Sigmoid colon (tissue), 7 donors: Measurements from ENCODE around the gene RELCH. TPM values are rescaled to one million over a fixed set of nuclear protein-coding genes. Genes with fewer than 3 reads are reported as not detected.

Experiments used
- DNase-seq: peaks from one replicate; pipeline ENCODE4 v3.0.0-alpha.2; 2019
- H3K27ac ChIP-seq, 4 donors: fragments of 200-600 bp; sonication (generic); one replicate each; pipeline ENCODE4 v1.5.1; 2016 to 2019; ENCODE audit warnings: mild to moderate bottlenecking in 1 of 4
- H3K27me3 ChIP-seq, 3 donors: fragments of 200-600 bp; sonication (generic); one replicate each; pipeline ENCODE4 v1.5.1; 2019; ENCODE audit warnings: mild to moderate bottlenecking in 1 of 3
- H3K36me3 ChIP-seq, 4 donors: fragments of 200-600 bp; sonication (generic); one replicate each; pipeline ENCODE4 v1.5.1; 2016 to 2019
- H3K4me1 ChIP-seq, 4 donors: fragments of 200-600 bp; sonication (generic); one replicate each; pipeline ENCODE4 v1.5.1; 2017 to 2019
- H3K4me3 ChIP-seq, 4 donors: fragments of 200-600 bp; sonication (generic); one replicate each; pipeline ENCODE4 v1.5.1; 2017 to 2019; ENCODE audit warnings: mild to moderate bottlenecking in 2 of 4, moderate library complexity in 1 of 4
- H3K9me3 ChIP-seq, 4 donors: fragments of 200-600 bp in 3 of 4; sonication (generic) in 3 of 4; one replicate each; pipeline versions ENCODE4 v1.5.1 to v1.6.1; 2013 to 2019
- EP300 ChIP-seq, 4 donors: sonication (generic); formaldehyde crosslinking; IDR thresholded peaks; one replicate each; pipeline ENCODE4 v1.6.1; 2017; ENCODE audit warnings: antibody characterized with exemption in 4 of 4
- POLR2A ChIP-seq, 2 donors: fragments of 450-650 bp; IDR thresholded peaks; one replicate each; pipeline ENCODE4 v1.6.1; 2016; ENCODE audit warnings: antibody characterized with exemption in 2 of 2, mild to moderate bottlenecking in 2 of 2, moderate library complexity in 2 of 2
- POLR2AphosphoS5 ChIP-seq, 4 donors: sonication (generic); formaldehyde crosslinking; IDR thresholded peaks; one replicate each; pipeline ENCODE4 v1.6.1; 2017; ENCODE audit warnings: antibody characterized with exemption in 4 of 4
- WGBS, 2 donors: extraction: QIAGEN DNeasy Blood & Tissue Kit; methylation state at CpG; one replicate each; pipeline ENCODE4 v1.1.7; 2013; 5-methylcytosine and 5-hydroxymethylcytosine counted together
- intact Hi-C: fragments of 100-400 bp; cut with DNase I; formaldehyde crosslinking; loops from one replicate; pipeline ENCODE4 v1.15.1; 2023
- polyA plus RNA-seq, 3 donors: library from polyadenylated mRNA; stranded (reverse); fragments of 200-250 nt; gene quantifications; one replicate each; pipeline ENCODE4 v1.2.3, GENCODE V29; 2013
- total RNA-seq, 4 donors: library from RNA; depleted of rRNA; stranded (reverse); fragments of >200 nt; gene quantifications; one replicate each; pipeline ENCODE4 v1.1.0, GENCODE V29; 2016
- TF ChIP-seq, protein P1 (sequence below), 4 experiments: fragments of 450-650 bp in 3 of 4; fragments of 200-600 bp in 1 of 4; IDR thresholded peaks; one replicate each; pipeline ENCODE4 v1.5.1; 2016 to 2019; ENCODE audit warnings: antibody characterized with exemption in 4 of 4, mild to moderate bottlenecking in 3 of 4, moderate library complexity in 2 of 4
- donor health status: healthy with polysubstance abuse.
- donor health status: Bipolar disorder and iron deficiency.
- donor health status: healthy.

The RELCH gene
- total and polyA plus RNA-seq, 7 donors: 6.6 to 28.8 (median 19.3) TPM

DNA sequence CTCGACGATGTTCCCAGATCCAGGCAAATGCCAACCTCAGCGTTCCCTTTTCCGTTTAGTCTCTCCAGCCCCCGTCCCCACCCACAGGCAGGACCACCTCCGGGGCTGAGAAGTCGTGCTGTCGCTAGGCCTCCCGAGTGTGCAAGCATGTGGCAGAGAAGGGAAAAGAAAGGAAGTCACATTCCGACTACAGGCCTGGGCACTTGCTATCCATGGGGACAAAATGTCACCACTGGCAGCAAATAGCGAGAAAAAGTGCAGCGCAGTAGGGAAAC, 619 bp upstream of the RELCH start:
- no peaks in the 10 kb centered on the region for H3K9me3 ChIP-seq
- no peaks in the 10 kb centered on the region for H3K27me3 ChIP-seq
- DNase-seq: peak; percentile 62
- H3K36me3 ChIP-seq: no peaks in the 10 kb centered on the region
- TF ChIP-seq POLR2A (IDR thresholded peaks at IDR 0.05): no peak
- peak overlapping the region; percentile 85 to 97 (median 91) for H3K4me3 ChIP-seq
- intact Hi-C loops: loop anchor here (2.0 to 10.0 kb wide), 4 partner anchors 62 to 798 kb away; partner anchors contain the start of gene ZCCHC2
- peaks cover 0 to 41% (median 30%) of the 10 kb centered on the region in 4 donors for H3K4me1 ChIP-seq
- 0% methylated on average over 12 of the region's 12 CpGs for WGBS, 2 donors
- peak overlapping the region; percentile 79 to 90 (median 85) for H3K27ac ChIP-seq

- intact Hi-C loops: loop anchor here (1.0 to 10.0 kb wide), 5 partner anchors 61 to 797 kb away; partner anchors contain the start of genes PHLPP1 and ZCCHC2
- H3K4me3 ChIP-seq: peak overlapping the region; percentile 85 to 97 (median 91)
- no peaks in the 10 kb centered on the region for H3K9me3 ChIP-seq
- H3K4me1 ChIP-seq: peaks cover 0 to 41% (median 30%) of the 10 kb centered on the region in 4 donors
- H3K27ac ChIP-seq: peak overlapping the region; percentile 79 to 90 (median 82)
- 0 to 1% methylated on average over 54 of the region's 54 CpGs for WGBS, 2 donors
- H3K36me3 ChIP-seq: no peaks in the 10 kb centered on the region
- no peak for DNase-seq
- no peaks in the 10 kb centered on the region for H3K27me3 ChIP-seq
- TF ChIP-seq, protein P1, sequence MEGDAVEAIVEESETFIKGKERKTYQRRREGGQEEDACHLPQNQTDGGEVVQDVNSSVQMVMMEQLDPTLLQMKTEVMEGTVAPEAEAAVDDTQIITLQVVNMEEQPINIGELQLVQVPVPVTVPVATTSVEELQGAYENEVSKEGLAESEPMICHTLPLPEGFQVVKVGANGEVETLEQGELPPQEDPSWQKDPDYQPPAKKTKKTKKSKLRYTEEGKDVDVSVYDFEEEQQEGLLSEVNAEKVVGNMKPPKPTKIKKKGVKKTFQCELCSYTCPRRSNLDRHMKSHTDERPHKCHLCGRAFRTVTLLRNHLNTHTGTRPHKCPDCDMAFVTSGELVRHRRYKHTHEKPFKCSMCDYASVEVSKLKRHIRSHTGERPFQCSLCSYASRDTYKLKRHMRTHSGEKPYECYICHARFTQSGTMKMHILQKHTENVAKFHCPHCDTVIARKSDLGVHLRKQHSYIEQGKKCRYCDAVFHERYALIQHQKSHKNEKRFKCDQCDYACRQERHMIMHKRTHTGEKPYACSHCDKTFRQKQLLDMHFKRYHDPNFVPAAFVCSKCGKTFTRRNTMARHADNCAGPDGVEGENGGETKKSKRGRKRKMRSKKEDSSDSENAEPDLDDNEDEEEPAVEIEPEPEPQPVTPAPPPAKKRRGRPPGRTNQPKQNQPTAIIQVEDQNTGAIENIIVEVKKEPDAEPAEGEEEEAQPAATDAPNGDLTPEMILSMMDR (IDR thresholded peaks at IDR 0.05): no peak
- no peak for TF ChIP-seq POLR2AphosphoS5 (IDR thresholded peaks at IDR 0.05)
Observed at GRCh38 chr18:62187543-62188510, 772 bp downstream of the RELCH start.

- H3K36me3 ChIP-seq: no peaks in the 10 kb centered on the region
- H3K4me1 ChIP-seq: peaks cover 0 to 48% (median 39%) of the 10 kb centered on the region in 4 donors
- peak overlapping the region in 1 of 4 donors; percentile 97 for H3K4me3 ChIP-seq
- no peaks in the 10 kb centered on the region for H3K9me3 ChIP-seq
- 6 to 34% methylated on average over 2 of the region's 2 CpGs for WGBS, 2 donors
- intact Hi-C loops: loop anchor here (5.0 to 10.0 kb wide), 2 partner anchors 393 to 796 kb away; no protein-coding TSS in a partner anchor
- H3K27me3 ChIP-seq: no peaks in the 10 kb centered on the region
- H3K27ac ChIP-seq: no peak overlapping the region
- DNase-seq: no peak
- no peak for TF ChIP-seq POLR2AphosphoS5 (IDR thresholded peaks at IDR 0.05)
- TF ChIP-seq, protein P1 (IDR thresholded peaks at IDR 0.05): no peak
- no peak for TF ChIP-seq EP300 (IDR thresholded peaks at IDR 0.05)
- no peak for TF ChIP-seq POLR2A (IDR thresholded peaks at IDR 0.05)
Observed at GRCh38 chr18:62189208-62189607, 2.2 kb downstream of the RELCH start.

GRCh38 chr18:62196079-62196478, 9.0 kb downstream of the RELCH start:
- 95 to 97% methylated on average over 7 of the region's 7 CpGs for whole genome bisulfite sequencing, 2 donors
- TF ChIP-seq POLR2AphosphoS5 (IDR thresholded peaks at IDR 0.05): no peak
- TF ChIP-seq EP300 (IDR thresholded peaks at IDR 0.05): no peak
- no peak for TF ChIP-seq POLR2A (IDR thresholded peaks at IDR 0.05)
- TF ChIP-seq, protein P1 (IDR thresholded peaks at IDR 0.05): no peak
- H3K4me3 ChIP-seq: no peak overlapping the region
- no peak overlapping the region for H3K27ac ChIP-seq
- H3K9me3 ChIP-seq: no peaks in the 10 kb centered on the region
- H3K4me1 ChIP-seq: peaks cover 0 to 17% (median 14%) of the 10 kb centered on the region in 4 donors
- no peak for DNase-seq
- no peaks in the 10 kb centered on the region for H3K36me3 ChIP-seq
- H3K27me3 ChIP-seq: no peaks in the 10 kb centered on the region
- intact Hi-C loops: no loop called here

DNA sequence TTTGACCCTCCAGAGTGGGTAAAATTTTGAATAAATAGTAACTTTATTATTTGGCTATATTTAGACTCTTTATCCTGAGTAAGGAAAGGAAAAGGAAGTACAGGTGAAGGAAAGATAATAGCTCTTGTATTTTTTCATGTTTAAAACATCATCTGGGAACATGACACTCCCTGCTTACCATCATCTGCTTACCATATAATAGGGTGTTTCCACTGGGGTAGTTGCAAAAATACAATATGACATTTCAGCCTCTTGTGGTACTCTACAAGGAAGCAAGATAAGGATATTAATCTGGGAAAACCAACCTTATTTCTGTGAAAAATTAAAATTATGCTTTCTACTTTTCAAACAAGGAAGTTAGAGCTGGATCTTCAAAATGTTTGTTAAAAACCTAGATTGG, 9.9 kb downstream of the RELCH start:
- TF ChIP-seq POLR2AphosphoS5 (IDR thresholded peaks at IDR 0.05) (no peak), EP300 (IDR thresholded peaks at IDR 0.05) (no peak), POLR2A (IDR thresholded peaks at IDR 0.05) (no peak)
- TF ChIP-seq, protein P1 (IDR thresholded peaks at IDR 0.05): no peak
- Histone ChIP-seq H3K27me3 (no peaks in the 10 kb centered on the region), H3K9me3 (no peaks in the 10 kb centered on the region), H3K36me3 (no peaks in the 10 kb centered on the region), H3K27ac (no peak overlapping the region), H3K4me1 (peaks cover 0 to 17% (median 12%) of the 10 kb centered on the region in 4 donors), H3K4me3 (no peak overlapping the region)
- DNase-seq: no peak
- intact Hi-C loops: no loop called here
